Activated CD4-positive, alpha-beta T cell treated with anti-CD3 and anti-CD28 coated beads, Interleukin-2, amount 50 U/mL, for 24 hours (primary cell): Measurements from ENCODE around the gene ACTG1.

ENCODE experiments used
- DNase-seq, 2 donors: peaks; one replicate each; pipeline ENCODE4 v3.0.0-alpha.2; 2020; ENCODE audit warnings: low read depth in 1 of 2, low spot score in 1 of 2

ACTG1 gene

DNA sequence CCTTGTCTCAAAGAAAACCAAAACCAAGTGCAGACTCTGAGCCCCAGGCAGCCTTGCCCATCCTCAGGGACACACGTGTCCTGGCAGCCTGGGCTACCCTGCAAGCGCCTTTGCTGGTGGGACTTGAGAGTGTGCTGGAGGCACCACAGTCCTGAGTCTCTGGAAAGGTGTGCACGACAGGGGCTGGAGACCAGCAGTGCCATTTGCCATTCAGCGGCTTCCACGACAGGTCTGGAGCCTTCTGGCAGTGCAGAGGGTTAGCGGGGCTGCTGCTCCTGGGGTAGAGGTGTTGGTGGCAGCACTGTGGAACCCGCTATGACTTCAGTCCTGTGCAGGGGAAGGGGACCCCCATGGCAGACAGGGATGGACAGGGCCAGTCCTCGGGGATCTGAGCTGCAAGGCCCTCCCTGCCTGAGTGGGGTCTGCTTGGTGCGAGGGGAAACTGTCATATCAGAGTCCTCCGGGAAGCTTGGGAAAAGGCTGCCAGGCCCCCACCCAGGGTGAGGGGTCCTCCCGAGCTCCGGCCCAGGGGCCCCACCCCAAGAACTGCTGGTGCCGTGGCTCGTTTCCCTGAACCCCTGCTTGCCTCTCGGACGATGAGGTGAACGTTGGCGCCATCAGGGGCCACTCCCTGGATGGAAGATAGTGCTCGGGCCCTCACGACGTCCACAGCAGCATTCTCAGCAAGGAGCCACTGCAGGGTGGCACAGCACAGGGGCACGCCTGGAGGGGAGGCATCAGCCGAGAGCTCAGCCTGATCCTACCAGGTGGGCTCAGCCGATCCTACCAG, 32.8 kb upstream of the ACTG1 start:
- no peak for DNase-seq

DNA sequence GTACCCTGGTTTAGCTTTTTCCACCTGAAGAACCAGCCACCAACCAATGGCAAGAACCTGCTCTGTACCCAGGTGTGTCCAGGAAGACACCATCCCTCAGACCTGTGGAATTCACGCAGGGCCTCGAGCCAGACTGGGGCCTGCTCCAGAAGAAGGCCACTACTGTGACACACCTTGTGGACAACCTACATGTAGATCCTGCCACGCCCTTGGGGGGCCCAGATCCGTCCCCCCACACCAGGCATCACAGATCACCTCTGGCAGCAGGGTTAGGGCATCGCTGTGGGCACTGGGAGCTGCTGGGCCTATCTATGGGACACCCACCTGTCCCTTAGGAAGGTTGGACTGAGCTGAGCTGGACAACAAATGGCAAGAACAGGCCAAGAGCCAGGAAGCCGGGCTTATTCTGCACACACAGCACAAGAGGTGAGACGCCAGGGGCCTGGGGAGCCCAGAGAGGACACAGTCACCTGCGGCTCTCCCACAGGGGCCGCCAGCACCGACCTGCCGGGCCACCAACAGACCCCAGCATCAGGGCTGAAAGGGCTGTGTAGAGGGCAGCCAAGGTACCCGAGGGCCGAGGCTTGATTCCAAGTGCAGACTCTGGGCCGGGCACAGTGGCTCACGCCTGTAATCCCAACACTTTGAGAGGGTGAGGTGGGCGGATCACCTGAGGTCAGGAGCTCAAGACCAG, 31.8 kb upstream of the ACTG1 start:
- DNase-seq, result no peak

DNA sequence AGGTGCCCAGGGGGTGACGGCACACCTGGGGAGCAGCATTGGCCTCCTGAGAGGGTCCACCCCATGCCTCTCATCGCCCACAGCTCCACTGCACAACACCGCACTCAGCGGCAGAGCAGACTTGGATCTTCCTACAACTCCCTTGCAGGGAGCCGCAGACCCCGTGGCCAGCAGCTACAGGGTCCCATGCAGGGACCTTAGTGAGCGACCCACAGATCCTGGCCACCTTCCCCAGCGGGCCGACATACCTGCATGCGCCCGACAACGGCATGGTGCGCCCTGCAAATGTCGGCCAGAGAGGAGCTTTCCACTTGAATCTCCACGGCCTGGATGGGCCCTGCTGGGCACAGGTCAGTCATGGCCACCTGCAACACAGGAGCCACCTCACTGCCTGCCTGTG, 31.2 kb upstream of the ACTG1 start:
- DNase-seq, result no peak

DNA sequence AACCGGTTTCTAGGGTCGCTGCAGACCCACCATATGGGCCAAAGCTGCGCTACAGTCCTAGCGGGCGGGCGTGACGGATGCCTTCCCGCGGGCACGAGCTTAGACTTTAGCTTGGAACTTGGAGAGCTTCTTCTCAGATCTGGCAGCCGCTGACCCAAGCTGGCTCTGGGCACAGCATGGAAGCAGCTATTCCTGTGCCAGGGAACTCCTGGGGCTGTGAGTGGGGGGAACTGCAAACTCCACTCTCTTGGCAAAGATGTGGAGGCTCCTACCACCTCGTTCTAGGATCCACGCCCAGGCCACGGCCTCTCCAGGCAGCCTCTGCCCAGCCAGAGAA, 30.7 kb upstream of the ACTG1 start:
- DNase-seq, result no peak

DNA sequence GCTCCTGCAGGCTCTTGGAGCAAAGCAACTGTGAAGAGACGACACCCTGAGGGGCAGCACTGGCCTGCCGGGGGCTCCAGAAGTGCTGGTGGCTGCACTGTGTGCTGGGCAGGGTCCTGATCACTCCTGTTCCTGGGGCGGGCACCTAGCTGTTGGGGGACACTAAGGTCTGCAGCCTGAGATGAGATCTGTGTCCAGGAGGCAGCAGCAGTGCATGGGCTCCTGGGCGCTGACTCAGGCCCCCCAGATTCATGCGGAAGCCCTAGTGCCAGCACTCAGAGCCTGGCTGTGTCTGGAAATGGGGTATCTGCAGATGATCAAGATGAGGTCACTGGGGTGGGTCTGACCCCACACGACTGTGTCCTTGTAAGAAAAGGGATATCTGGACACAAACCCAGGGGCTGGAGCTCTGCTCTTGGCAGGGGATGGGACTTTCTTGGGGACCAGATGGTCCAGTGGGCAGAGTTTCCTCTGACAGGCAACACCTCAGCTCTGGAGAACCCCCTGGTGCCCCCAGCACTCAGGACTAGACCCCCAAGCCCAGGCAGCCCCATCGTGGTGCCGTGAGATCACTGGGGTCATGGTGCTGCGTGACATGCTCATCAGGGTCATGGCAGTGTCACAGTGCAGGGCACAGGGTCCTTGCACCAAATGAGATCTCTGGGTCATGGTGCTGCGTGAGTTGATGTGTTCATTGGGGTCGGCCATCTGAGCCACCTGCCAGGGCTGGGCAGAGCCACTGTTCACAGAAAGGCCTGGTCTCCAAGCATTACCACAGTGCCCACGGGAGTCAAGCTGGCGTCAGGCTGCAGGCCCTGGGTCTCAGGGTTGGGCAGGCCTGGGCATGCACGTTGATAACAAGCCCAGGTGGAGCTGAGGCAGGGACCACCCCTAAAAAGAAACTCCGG, 30.1 kb upstream of the ACTG1 start:
- no peak for DNase-seq

DNA sequence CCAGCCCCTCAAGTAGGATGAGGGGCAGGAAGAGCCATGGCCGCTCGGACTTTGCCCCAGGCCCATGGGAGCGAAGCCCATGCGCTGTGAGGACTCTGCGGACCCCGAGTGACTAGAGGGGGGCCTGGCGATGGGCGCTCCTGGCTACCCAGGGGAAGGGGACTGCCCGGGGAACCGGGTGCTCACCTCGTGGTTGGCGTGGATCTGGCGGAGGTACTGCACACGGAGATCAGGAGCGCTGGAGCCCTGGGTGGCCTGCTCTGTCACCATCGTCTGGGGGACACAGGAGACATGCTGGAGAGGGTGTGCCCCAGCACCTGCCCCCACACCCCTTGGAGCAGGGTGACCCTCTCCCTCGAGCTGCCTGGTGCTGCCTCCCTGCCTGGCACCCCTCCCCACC, 28.5 kb upstream of the ACTG1 start:
- no peak for DNase-seq

DNA sequence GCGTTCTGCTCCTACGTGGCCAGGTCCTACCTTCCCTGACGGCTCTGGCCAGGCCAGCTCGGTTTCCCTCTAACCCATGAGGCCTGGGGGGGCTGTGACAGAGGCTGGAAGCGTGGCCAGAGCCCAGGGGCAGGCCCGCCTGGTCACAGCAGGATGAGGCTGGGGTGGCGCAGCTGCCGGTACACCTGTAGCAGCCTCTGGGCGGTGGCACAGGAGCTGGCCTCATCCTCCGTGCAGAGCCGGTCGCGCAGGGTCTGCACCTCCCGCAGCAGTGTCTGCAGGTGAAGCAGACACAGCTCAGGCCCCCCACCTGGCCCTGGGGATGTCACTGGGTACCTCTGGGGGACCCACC, 28.1 kb upstream of the ACTG1 start:
- DNase-seq, result no peak

DNA sequence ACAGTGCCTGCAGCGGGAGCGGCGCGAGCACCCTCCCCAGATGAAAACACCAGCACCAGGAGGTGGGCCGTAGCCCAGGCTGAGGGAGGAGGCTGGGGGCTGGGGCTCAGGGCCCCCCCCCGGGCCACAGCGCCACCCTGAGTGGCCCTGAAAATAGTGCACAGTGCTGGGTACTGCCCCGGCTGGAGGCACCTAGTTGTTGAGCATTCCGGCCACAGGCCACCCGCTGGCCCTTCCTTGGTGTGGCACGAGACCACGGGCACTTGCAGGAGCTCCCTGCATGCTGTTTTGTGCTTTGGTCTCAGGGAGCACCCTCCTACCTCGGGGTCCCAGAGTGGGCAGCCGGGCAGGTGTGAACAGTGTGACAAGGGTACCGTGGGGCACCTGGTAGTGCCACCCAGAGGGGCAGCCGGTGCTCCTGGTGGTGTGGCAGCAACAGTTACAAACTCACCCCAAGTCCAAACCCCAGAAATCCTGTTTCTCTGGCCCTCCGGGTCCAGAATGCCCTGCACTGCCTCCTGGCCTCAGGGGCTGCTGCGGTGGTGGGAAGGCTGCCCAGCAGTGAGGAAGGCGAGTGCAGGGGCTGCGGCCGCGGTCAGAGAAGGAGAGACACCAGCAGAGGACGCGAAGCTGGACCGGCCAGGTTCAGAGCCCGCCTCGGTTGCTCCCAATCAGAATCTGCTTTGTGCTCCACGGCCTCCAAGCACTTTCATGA, 27.5 kb upstream of the ACTG1 start:
- no peak for DNase-seq

DNA sequence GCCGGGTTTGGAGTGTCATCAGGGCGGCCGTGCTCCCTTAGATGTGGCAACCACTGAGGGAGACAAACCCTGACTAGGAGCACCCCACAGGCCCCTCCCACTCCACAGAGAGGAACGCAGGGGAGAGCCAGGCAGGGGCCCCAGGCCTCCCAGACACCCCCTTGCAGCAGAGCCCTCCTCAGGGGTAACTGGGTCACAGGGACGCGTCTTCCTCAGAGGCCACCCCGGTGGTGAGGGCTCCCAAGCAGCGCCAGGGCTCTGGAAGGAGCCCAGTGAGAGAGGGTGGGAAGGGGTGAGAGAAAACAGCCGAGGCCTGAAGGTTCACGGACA, 26.9 kb upstream of the ACTG1 start:
- DNase-seq, result no peak

DNA sequence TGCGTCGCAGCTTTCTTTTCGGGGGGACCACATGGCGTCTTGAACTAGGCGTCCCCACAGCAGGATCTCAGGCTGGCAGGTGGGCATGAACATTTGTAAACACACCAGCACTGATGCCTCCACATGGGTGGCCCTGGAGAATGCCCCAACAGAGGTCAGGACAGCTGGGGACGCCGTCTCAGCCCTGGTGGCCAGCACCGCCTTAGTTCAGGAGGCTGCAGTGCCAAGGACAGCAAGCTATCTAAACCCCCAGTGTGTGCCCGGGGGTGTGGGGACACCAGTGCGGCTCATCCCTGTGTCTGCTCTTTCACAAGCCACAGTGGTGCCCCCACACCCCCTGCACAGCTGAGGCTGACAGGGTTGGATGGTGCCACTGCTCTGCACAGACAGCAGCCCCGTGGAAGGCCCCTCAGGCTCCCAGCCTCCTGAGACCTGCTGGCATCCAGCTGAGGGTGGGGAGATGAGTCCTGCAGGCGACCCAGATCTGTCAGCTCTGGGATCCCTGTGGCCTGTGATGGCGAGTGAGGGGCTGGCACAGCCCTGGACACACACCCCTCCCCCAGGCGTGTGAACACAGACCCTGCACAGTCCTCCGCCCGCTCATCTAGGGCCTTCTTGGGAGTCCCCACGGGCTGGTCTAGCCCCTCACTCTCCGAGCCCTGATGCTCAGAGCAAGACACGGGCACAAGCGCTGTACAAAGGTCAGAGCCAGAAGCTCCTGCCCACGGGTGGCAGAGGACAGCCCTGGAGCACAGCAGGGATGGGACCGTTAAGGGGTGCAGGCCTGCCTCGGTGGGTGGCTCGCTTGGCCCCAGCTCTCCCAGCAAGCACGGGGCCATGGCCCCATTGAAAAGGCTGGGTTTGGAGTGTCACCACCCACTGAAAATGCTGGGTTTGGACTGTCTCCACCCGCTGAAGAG, 26.3 kb upstream of the ACTG1 start:
- no peak for DNase-seq

DNA sequence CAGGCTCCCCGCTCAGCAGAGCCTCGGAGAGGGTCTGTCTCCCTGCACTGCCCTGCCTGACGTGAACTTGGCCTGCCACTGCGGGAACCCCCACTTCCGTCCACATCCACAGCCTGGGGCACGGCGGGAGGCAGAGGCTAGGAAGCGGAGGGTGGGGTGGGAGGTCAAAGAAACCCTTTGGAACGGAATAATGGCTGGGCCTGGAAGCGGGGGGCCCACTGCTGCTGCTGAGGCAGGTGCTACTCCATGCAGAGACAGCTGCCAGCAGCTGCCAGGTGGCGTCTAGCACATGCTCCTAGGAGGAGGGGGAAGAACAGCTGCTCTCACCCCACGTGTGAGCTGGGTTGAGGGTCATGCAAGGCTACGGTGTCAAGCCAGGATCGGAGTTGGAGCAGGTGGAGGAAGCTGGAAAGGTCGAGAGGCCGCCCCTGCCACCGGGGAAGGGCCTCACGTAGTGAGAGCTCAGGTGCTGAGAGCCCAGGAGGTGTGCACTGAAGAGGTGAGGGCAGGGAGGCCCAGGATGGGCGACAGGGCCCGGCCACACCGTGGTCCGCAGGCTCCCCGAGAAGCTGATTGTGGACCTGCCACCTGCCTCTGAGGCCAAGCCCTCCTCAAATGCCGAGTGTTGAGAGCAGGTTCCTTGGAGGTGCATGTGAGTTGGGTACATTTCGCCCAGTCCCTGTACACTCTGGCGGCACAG, 25.4 kb upstream of the ACTG1 start:
- DNase-seq, result no peak

DNA sequence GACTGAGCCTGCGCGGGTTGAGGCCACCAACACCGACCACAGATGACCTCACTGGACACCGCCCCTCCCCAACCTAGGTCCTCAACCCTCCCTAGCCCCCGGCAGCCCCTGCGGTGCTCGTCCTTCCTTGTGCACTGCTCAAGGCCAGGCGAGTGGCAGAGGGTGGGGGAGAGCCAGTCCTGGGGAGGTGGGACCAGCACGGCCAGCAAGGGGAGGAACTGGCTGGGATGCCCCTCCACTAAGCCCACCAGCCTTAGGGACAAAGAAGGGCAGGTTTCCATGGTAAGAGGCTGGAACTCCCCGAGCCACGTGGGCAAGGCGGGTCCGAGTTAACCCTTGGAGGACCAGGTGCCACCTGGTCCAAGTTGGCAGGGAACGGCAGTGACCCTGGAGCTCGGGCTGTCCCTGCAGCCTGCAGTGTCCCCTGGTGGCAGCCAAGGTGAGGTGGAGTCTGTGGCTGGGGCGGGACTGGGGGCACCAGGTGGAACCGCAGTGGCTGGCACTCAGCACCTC, 24.8 kb upstream of the ACTG1 start:
- DNase-seq, result no peak

DNA sequence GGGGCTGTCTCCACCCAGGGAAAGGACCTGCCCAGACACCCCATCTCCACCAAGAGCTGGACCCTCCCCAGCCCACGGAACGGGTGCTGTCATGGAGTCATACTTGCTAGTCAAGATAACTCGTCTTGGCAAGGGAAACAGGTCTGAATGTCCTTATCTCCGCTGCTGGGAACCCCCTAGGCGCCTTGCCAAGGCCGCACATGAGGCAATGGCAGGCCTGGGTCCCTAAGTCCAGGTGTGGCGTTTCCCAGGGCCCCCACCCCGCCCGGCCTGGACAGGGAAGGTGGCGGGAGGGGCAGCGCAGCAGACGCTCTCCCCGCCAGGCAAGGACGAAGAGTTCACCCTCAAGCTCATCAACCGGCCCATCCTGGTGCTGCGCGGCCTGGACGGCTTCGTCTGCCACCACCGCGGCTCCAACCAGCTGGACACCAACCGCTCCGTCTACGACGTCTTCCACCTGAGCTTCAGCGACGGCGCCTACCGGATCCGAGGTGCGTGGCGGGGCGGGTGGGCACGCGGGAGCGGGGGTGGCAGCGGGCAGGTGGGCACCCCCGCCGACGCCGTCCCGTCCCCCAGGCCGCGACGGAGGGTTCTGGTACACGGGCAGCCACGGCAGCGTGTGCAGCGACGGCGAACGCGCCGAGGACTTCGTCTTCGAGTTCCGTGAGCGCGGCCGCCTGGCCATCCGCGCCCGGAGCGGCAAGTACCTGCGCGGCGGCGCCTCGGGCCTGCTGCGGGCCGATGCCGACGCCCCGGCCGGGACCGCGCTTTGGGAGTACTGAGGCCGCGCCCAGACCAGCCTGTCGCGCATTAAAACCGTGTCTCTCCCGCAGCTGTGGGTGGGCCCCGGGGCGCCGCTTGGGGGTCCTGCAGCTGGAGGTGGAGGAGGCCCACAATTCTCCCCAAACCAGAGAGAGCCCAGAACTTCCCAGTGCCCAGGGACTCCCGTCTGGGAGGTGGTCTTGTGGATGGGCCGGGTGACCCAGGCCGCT, 24.0 kb upstream of the ACTG1 start:
- DNase-seq, result no peak

DNA sequence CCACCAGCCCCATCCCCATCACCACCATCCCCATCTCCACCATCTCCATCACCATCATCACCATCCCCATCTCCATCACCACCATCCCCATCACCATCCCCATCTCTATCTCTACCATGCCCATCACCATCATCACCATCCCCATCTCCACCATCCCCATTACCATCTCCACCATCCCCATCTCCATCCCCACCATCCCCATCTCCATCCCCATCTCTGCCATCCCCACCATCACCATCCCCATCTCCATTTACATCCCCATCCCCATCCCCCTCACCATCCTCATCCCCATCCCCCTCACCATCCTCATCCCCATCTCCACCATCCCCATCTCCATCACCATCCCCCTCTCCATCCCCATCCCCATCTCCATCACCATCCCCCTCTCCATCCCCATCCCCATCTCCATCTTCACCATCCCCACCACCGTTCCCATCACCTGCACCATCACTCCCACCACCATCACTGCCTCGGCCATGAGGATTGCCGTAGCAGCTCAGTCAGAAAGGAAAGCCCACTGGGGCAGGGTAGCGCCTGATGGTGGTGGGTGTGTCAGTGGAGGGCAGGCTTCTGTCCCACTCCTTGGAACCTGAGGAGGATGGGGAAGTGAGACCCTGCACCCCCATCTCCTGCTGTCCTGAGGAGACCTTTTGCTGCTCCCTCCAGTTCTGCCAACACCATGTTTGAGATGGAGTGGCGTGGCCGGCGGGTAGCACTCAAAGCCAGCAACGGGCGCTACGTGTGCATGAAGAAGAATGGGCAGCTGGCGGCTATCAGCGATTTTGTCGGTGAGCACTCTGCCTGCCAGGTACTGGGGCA, 23.1 kb upstream of the ACTG1 start:
- no peak for DNase-seq

DNA sequence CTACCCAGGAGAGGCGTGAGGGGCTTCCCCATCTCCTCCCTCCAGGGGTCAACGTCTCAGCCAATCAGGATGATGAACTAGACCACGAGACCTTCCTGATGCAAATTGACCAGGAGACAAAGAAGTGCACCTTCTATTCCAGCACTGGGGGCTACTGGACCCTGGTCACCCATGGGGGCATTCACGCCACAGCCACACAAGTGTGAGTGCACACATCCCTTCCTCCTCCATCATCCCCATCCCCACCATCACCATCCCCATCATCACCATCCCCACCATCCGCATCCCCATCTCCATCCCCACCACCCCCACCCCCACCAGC, 22.4 kb upstream of the ACTG1 start:
- DNase-seq, result no peak

DNA sequence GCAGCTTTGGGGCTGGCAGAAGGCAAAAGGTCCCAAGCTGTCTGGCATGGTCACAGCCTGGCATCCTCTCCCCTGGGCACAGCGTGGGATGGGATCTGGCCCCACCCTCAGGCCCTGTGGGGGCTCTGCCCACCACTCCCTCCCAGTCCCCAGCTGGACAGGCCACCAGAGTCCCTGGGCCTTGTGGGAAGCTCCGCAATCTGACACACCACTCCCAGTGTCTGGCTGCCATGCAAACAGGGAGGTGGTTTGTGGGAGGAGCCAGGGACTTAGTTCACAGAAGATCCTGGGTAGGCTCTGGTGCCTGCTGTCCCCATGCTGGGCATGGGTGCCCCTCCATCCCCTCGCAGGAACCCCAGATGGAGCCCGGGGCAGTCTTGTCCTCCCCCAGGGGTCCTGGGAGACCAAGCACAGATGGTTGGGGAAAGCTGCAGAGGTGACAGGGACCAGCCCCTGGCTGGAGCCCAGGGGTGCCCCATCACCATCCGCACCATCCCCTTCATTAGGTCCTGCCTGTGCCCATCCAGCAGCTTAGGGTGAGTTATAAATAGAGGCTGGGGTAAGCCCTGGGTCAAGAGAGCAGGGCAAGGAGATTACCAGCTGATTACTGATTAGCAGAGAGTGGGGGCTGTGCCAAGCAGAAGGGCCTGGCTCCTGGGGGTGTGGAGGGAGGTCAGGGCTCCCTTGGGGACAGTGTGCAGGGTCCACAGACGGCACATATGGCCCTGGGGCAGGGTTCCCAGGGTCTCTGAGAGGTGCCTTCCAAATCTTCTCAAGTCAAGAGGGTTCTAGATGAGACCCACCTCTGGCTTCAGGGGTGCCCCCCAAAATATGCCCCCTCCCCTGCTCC, 21.8 kb upstream of the ACTG1 start:
- DNase-seq, result no peak
